T-cell (primary cell): ENCODE data around the gene ID1. TPM values are rescaled to one million over a fixed set of nuclear protein-coding genes. Genes with fewer than 3 reads are reported as not detected.
"Not testable (repeated sequence)": the region's sequence is repeated elsewhere in the genome, so short reads cannot be mapped to it uniquely, and the experiment has no call there.

Experiments
- ATAC-seq, 4 experiments: fragments of 200-7000 bp in 3 of 4; fragments of 150-1000 bp in 1 of 4; cut with Tn5 transposase; replicated peaks in 1 of 4; 1 replicate in 3 of 4; 2 replicates in 1 of 4; pipeline ENCODE4 v1.10.0; 2021; ENCODE audit warnings: moderate library complexity in 3 of 4, mild to moderate bottlenecking in 2 of 4, moderate number of reproducible peaks in 1 of 4
- CTCF ChIA-PET, 2 donors: fragments of 300-600 bp; sonication (Branson Sonifier 250); formaldehyde crosslinking; loops; one replicate each; lab custom pipeline; 2022; ENCODE audit warnings: antibody characterized with exemption in 2 of 2; lab: Charles Lee
- POLR2A ChIA-PET, 2 donors: fragments of 300-600 bp; sonication (Branson Sonifier 250); formaldehyde crosslinking; loops; one replicate each; lab custom pipeline; 2022; ENCODE audit warnings: antibody characterized with exemption in 2 of 2; lab: Charles Lee
- DNase-seq, 35 experiments: peaks; one replicate each; pipeline versions ENCODE4 v3.0.0 to v3.0.0-alpha.2; 2013 to 2023
- H3K27ac ChIP-seq: one replicate; pipeline ENCODE4 v1.5.1; 2013; ENCODE audit warnings: low read length
- H3K27me3 ChIP-seq, 2 experiments: replicated peaks in 1 of 2; 1 replicate in 1 of 2; 2 replicates in 1 of 2; pipeline versions ENCODE4 v1.6.1 to v1.7.0; 2013; ENCODE audit warnings: low read length in 1 of 2, mixed read lengths in 1 of 2; ENCODE audit not compliant: control insufficient read depth in 2 of 2, insufficient read depth in 2 of 2; ENCODE audit errors: extremely low read depth in 1 of 2
- H3K36me3 ChIP-seq, 2 donors: 1 replicate in 1 of 2; 2 replicates in 1 of 2; pipeline versions ENCODE4 v1.6.1 to v1.7.0; 2013; ENCODE audit warnings: low read length in 1 of 2; ENCODE audit not compliant: control insufficient read depth in 2 of 2, insufficient read depth in 1 of 2; ENCODE audit errors: extremely low read depth in 1 of 2
- H3K4me1 ChIP-seq, 2 experiments: 1 replicate in 1 of 2; 2 replicates in 1 of 2; pipeline versions ENCODE4 v1.6.1 to v1.7.0; 2013; ENCODE audit warnings: low read length in 2 of 2, mixed read lengths in 1 of 2; ENCODE audit not compliant: insufficient read depth in 2 of 2, control insufficient read depth in 1 of 2; ENCODE audit errors: extremely low read depth in 1 of 2
- H3K4me3 ChIP-seq, 2 donors: 1 replicate in 1 of 2; 2 replicates in 1 of 2; pipeline versions ENCODE4 v1.5.1 to v1.7.0; 2013; ENCODE audit warnings: mild to moderate bottlenecking in 2 of 2, low read length in 1 of 2, moderate library complexity in 1 of 2; ENCODE audit not compliant: control insufficient read depth in 1 of 2; ENCODE audit errors: extremely low read depth in 1 of 2
- H3K9me3 ChIP-seq: 2 replicates; pipeline ENCODE4 v1.7.0; 2013
- H3K27ac Mint-ChIP-seq, 2 donors: one replicate each; pipeline ENCODE4 v1.8.0; 2020 to 2021; ENCODE audit warnings: mild to moderate bottlenecking in 2 of 2, mixed read lengths in 2 of 2
- H3K27me3 Mint-ChIP-seq, 2 donors: one replicate each; pipeline ENCODE4 v1.8.0; 2021 to 2022; ENCODE audit warnings: mixed read lengths in 2 of 2
- H3K36me3 Mint-ChIP-seq: one replicate; pipeline ENCODE4 v1.8.0; 2021; ENCODE audit warnings: mixed read lengths
- H3K4me1 Mint-ChIP-seq, 3 donors: one replicate each; pipeline ENCODE4 v1.8.0; 2020 to 2022; ENCODE audit warnings: mixed read lengths in 3 of 3, mild to moderate bottlenecking in 1 of 3
- H3K4me3 Mint-ChIP-seq, 3 donors: one replicate each; pipeline ENCODE4 v1.8.0; 2020 to 2022; ENCODE audit warnings: mild to moderate bottlenecking in 3 of 3, mixed read lengths in 3 of 3, moderate library complexity in 3 of 3
- H3K9me3 Mint-ChIP-seq, 3 donors: one replicate each; pipeline ENCODE4 v1.8.0; 2020 to 2022; ENCODE audit warnings: mixed read lengths in 3 of 3
- WGBS: methylation state at CpG from one replicate; pipeline ENCODE4 v1.1.5; 2013; ENCODE audit warnings: missing lambda C conversion rate; ENCODE audit not compliant: insufficient coverage; 5-methylcytosine and 5-hydroxymethylcytosine counted together
- total RNA-seq, 35 experiments: library from RNA in 6 of 35; stranded (reverse) in 6 of 35; fragments of 120-200 nt in 1 of 35; gene quantifications; one replicate each; pipeline versions ENCODE4 v1.2.1 to v1.2.4 and lab custom pipeline; 2013 to 2026

Gene ID1
- total RNA-seq, 5 donors from 2014 or later (not counting 1 experiment from before 2014, with no cell fraction given): 1.4 to 11.2 (median 2.2) TPM

DNA sequence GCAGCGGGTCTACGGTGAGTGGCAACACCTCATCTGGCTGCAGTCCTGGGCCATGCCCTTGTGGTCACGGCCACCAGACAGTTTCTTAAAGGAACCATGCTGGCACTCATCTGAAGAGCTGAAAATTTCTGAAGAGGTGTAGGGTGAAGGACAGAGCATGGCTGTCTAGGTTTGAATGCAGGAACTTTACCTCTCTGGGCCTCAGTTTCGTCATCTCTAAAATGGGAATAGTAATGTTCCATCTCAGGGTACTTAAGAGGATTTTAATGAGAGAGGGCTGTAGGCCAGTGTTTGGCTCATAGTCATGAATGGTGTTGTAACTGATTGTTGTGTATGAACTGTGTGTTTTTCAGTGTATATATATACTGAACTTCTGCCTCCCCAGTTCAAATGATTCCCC is 38.4 kb downstream of the ID1 start:
- H3K27ac Mint-ChIP-seq: no peak overlapping the region
- ATAC-seq: no peak

DNA sequence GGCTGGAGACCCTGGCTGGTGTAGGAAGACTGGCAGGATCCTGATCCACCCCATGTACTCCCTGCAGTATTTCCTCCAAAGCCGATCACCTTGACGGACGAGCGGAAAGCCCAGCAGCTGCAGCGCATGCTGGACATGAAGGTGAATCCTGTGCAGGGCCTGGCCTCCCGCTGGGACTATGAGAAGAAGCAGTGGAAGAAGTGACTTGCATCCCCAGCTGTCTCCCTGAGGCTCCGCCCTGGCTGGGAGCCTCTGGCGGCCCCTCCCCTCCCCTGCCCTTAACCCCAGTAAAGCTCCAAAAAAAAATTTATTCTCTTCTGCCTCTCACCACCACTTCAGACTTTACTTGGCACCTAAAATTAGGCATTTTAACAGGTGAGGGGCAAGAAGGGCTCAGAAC is 39.6 kb downstream of the ID1 start:
- CTCF ChIA-PET: no interaction called here

More for the DNA sequence above, 38.4 kb downstream of the ID1 start:
- Histone ChIP-seq H3K27ac (no peak overlapping the region), H3K27me3 (peaks cover 0 to 34% of the 10 kb centered on the region in 2 experiments), H3K4me1 (peaks cover 0 to 10% of the 10 kb centered on the region in 2 experiments), H3K4me3 (no peak overlapping the region), H3K9me3 (no peaks in the 10 kb centered on the region), H3K36me3 (no peaks in the 10 kb centered on the region)
- Mint-ChIP-seq H3K27me3 (peaks cover 4 to 8% of the 10 kb centered on the region in 2 donors), H3K9me3 (no peaks in the 10 kb centered on the region), H3K36me3 (no peaks in the 10 kb centered on the region), H3K4me1 (peaks cover 6 to 10% (median 8%) of the 10 kb centered on the region in 3 donors), H3K4me3 (no peak overlapping the region)
- no peak for DNase-seq
- CTCF ChIA-PET: no interaction called here
- WGBS: 94% methylated on average over 4 of the region's 4 CpGs
- POLR2A ChIA-PET: no interaction called here

DNA sequence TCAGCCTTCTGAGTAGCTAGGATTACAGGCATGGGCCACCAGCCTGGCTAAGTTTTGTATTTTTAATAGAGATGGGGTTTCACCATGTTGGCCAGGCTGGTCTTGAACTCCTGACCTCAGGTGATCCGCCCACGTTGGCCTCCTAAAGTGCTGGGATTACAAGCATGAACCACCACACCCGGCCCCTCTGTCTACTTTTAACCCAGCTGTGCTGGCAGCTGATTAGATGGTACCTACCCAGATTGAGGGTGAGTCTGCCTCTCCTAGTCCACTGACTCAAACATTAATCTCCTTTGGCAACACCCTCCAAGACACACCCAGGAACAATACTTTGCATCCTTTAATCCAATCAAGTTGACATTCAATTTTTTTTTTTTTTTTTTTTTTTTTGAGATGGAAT is 43.0 kb downstream of the ID1 start:
- H3K4me1 ChIP-seq, H3K9me3 Mint-ChIP-seq, H3K4me1 Mint-ChIP-seq, DNase-seq, H3K27ac Mint-ChIP-seq, H3K9me3 ChIP-seq, ATAC-seq, H3K4me3 ChIP-seq, H3K27ac ChIP-seq, H3K36me3 ChIP-seq, H3K4me3 Mint-ChIP-seq, H3K36me3 Mint-ChIP-seq, H3K27me3 ChIP-seq, H3K27me3 Mint-ChIP-seq: not testable (repeated sequence)
- ChIA-PET CTCF (interaction anchor here in 1 of 2 donors (0.6 kb wide), 1 partner anchor 12 kb away, joined by 4 read pairs; no protein-coding TSS in a partner anchor), POLR2A (interaction anchor here in 1 of 2 donors (0.5 kb wide), 1 partner anchor 93 kb away, joined by 5 read pairs; no protein-coding TSS in a partner anchor)
- WGBS: 97% methylated on average over 3 of the region's 3 CpGs

More for the DNA sequence above, 39.6 kb downstream of the ID1 start:
- ATAC-seq: no peak
- DNase-seq: no peak
- Mint-ChIP-seq H3K27ac (no peak overlapping the region), H3K36me3 (no peaks in the 10 kb centered on the region), H3K27me3 (peaks cover 4 to 8% of the 10 kb centered on the region in 2 donors), H3K4me3 (no peak overlapping the region), H3K4me1 (peaks cover 6 to 10% (median 8%) of the 10 kb centered on the region in 3 donors), H3K9me3 (no peaks in the 10 kb centered on the region)
- Histone ChIP-seq H3K4me1 (peaks cover 0 to 10% of the 10 kb centered on the region in 2 experiments), H3K36me3 (no peaks in the 10 kb centered on the region), H3K27me3 (peaks cover 0 to 24% of the 10 kb centered on the region in 2 experiments), H3K27ac (no peak overlapping the region), H3K9me3 (no peaks in the 10 kb centered on the region), H3K4me3 (no peak overlapping the region)
- POLR2A ChIA-PET: interaction anchor here (0.6 to 0.7 kb wide), 2 partner anchors 31 to 1928 kb away, joined by 6 read pairs; no protein-coding TSS in a partner anchor
- WGBS: 97% methylated on average over 5 of the region's 8 CpGs

DNA sequence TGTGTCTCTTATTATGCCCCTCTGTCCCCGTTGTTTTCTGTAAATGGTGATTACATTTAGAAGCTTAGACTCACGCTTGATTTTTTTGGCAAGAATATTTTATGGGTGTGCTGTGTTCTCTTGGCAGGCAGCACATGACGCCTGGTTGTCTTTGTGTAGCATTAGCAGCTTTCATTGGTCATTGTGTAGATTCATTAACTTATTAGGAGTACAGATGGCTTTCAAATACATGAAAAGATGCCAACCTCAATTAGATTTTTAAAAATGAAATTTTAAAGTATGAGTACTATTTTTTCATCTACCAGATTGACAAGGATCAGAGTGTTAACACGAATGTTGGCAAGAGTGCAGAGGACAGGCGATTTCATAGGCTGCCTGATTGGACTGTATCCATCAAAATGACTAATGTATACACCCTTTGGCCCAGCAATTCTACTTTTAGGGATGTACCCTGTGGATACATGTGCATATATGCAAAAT is 47.9 kb downstream of the ID1 start:
- Mint-ChIP-seq H3K4me3 (no peak overlapping the region), H3K27ac (no peak overlapping the region), H3K9me3 (no peaks in the 10 kb centered on the region), H3K4me1 (no peaks in the 10 kb centered on the region), H3K27me3 (no peaks in the 10 kb centered on the region), H3K36me3 (no peaks in the 10 kb centered on the region)
- CTCF ChIA-PET: interaction anchor here in 1 of 2 donors (0.7 kb wide), 1 partner anchor 407 kb away, joined by 3 read pairs; no protein-coding TSS in a partner anchor
- no peaks in the 10 kb centered on the region for H3K9me3 ChIP-seq
- no peaks in the 10 kb centered on the region for H3K4me1 ChIP-seq
- H3K27ac ChIP-seq: no peak overlapping the region
- POLR2A ChIA-PET: no interaction called here
- H3K27me3 ChIP-seq: peaks cover 0 to 5% of the 10 kb centered on the region in 2 experiments
- no peak for ATAC-seq
- H3K4me3 ChIP-seq: no peak overlapping the region
- no peaks in the 10 kb centered on the region for H3K36me3 ChIP-seq
- WGBS: no CpG with 5 or more reads among the region's 5 CpGs
- no peak for DNase-seq

DNA sequence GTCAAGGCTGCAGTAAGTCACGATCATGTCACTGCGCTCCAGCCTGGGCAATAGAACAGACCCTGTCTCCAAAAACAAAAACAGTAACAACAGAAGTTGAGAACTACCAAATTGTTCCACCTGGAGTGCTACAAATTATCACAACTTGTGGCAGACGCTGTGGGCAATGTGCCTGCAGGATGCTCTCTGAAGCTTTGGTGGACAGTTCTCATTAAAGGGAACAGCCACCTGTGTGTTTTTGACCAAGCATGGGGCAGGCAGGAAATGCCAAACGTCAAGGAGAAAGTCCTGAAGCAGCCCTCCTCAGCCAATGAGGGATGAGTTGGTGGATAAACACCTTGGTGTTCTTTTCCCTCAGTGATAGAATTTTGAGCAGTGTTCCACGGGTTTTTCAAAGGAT is 48.5 kb downstream of the ID1 start:
- Histone ChIP-seq H3K4me3 (no peak overlapping the region), H3K27ac (no peak overlapping the region), H3K4me1 (no peaks in the 10 kb centered on the region), H3K27me3 (peaks cover 0 to 5% of the 10 kb centered on the region in 2 experiments), H3K9me3 (no peaks in the 10 kb centered on the region), H3K36me3 (no peaks in the 10 kb centered on the region)
- Mint-ChIP-seq H3K4me1 (no peaks in the 10 kb centered on the region), H3K9me3 (no peaks in the 10 kb centered on the region), H3K4me3 (no peak overlapping the region), H3K27me3 (no peaks in the 10 kb centered on the region), H3K27ac (no peak overlapping the region), H3K36me3 (no peaks in the 10 kb centered on the region)
- ATAC-seq: no peak
- ChIA-PET CTCF (interaction anchor here in 1 of 2 donors (0.7 kb wide), 1 partner anchor 13 kb away, joined by 3 read pairs; no protein-coding TSS in a partner anchor), POLR2A (no interaction called here)
- 42% methylated on average over 2 of the region's 5 CpGs for WGBS
- no peak for DNase-seq

DNA sequence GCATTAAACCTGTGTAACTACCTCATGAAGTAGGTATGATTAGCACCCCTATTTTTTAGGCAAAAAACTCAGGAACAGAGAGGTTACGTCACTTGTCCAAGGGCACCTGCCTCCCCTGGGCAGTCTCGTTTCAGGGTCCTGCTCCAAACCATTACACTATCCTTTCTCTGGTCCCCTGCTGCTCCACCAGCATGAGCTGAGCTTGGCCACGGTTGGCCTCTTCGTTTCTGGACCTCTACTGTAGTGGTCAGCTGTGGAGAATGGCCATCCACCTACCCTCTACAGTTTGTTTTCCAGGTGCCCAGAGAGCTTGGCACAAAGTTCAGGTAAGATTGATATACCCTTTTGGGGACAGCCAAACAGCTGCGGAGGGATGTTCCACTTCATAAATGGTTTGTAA is 49.4 kb downstream of the ID1 start:
- CTCF ChIA-PET: interaction anchor here in 1 of 2 donors (0.7 to 1.3 kb wide), 2 partner anchors 12 to 69 kb away, joined by 3 to 4 read pairs; no protein-coding TSS in a partner anchor
- Histone ChIP-seq H3K4me3 (no peak overlapping the region), H3K9me3 (no peaks in the 10 kb centered on the region), H3K27ac (no peak overlapping the region), H3K36me3 (no peaks in the 10 kb centered on the region), H3K4me1 (no peaks in the 10 kb centered on the region), H3K27me3 (peaks cover 0 to 5% of the 10 kb centered on the region in 2 experiments)
- Mint-ChIP-seq H3K9me3 (no peaks in the 10 kb centered on the region), H3K36me3 (no peaks in the 10 kb centered on the region), H3K4me1 (no peaks in the 10 kb centered on the region), H3K27me3 (no peaks in the 10 kb centered on the region), H3K27ac (no peak overlapping the region), H3K4me3 (no peak overlapping the region)
- WGBS: 100% methylated on average over 1 of the region's 5 CpGs
- ATAC-seq (no peak), DNase-seq (no peak)
- POLR2A ChIA-PET: no interaction called here
